Right cardiac atrium (tissue), 5 donors: ENCODE data around the gene ZNF385D. TPM values are rescaled to one million over a fixed set of nuclear protein-coding genes. Genes with fewer than 3 reads are reported as not detected.

Source experiments
- ATAC-seq, 2 donors: fragments of 200-7000 bp; cut with Tn5 transposase; one replicate each; pipeline versions ENCODE4 v1.8.0 to v1.9.1; 2020; ENCODE audit warnings: moderate library complexity in 2 of 2, mild to moderate bottlenecking in 1 of 2
- DNase-seq, 3 donors: peaks; one replicate each; pipeline ENCODE4 v3.0.0-alpha.2; 2020
- H3K27ac ChIP-seq: one replicate; pipeline ENCODE4 v1.5.1; 2013; ENCODE audit warnings: mild to moderate bottlenecking, low read length, control low read depth, moderate library complexity
- H3K27me3 ChIP-seq: one replicate; pipeline ENCODE4 v1.6.1; 2013; ENCODE audit not compliant: control insufficient read depth, insufficient read depth
- H3K4me1 ChIP-seq: one replicate; pipeline ENCODE4 v1.6.1; 2013; ENCODE audit warnings: low read length; ENCODE audit not compliant: control insufficient read depth, insufficient read depth
- H3K4me3 ChIP-seq: one replicate; pipeline ENCODE4 v1.5.1; 2013; ENCODE audit warnings: low read length, control low read depth
- H3K9me3 ChIP-seq: one replicate; pipeline ENCODE4 v1.6.1; 2013; ENCODE audit warnings: low read length; ENCODE audit not compliant: control insufficient read depth
- WGBS: extraction: QIAGEN DNeasy Blood & Tissue Kit; methylation state at CpG from one replicate; pipeline ENCODE4 v1.1.7; 2013; 5-methylcytosine and 5-hydroxymethylcytosine counted together
- intact Hi-C, 4 donors: fragments of 100-400 bp; cut with DNase I; formaldehyde crosslinking; loops; one replicate each; pipeline versions ENCODE4 v1.11.0 to v1.14.0; 2022 to 2023
- polyA plus RNA-seq: library from polyadenylated mRNA; stranded (reverse); fragments of 200-250 nt; gene quantifications from one replicate; pipeline ENCODE4 v1.2.3, GENCODE V29; 2013
- total RNA-seq, 4 donors: library from RNA; stranded (reverse); fragmentation: NEBNext Ultra II Directional; extraction: Animal tissue kit (Norgen Biotek cat#: 25700); gene quantifications; one replicate each; pipeline ENCODE4 v1.2.1, GENCODE V29; 2021
- donor health status: healthy with polysubstance abuse.
- donor health status: DM: no; HTN: yes; CAD: no.
- donor health status: DM: no; HTN: no; CAD: no.
- donor health status: DM: no; HTN: yes; CAD: no; lungs with severe emphysema.
- donor health status: DM: yes; HTN: yes; CAD: no.

ZNF385D gene
- total and polyA plus RNA-seq, 5 donors, result 0.86 to 1.8 (median 1.5) TPM

DNA sequence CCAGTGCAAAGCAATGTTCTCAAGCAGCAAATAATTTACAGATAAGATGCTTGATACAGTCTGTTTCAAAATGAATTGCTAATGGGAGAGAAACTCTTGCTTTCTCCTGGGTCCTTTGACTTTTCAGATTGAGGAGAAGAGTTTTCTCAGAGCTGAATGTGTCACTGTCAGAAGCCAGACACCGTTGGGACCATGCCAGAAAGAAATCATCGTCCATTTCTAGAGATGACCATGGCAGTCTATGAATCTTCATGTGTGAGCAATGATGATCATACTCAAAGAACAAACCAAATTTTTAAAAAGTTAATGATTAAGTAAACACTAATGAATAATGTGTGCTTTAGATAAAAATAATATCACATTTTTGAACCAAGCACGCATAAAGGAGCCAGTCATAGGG lies 77.6 kb downstream of the ZNF385D start:
- no peak overlapping the region for H3K27ac ChIP-seq
- intact Hi-C loops, result no loop called here
- H3K4me1 ChIP-seq, result no peaks in the 10 kb centered on the region
- H3K4me3 ChIP-seq, result no peak overlapping the region
- H3K9me3 ChIP-seq, result no peaks in the 10 kb centered on the region
- no peak for DNase-seq
- 56% methylated on average over 3 of the region's 3 CpGs for WGBS
- no peak for ATAC-seq
- H3K27me3 ChIP-seq, result no peaks in the 10 kb centered on the region

- Histone ChIP-seq H3K4me3 (no peak overlapping the region), H3K4me1 (no peaks in the 10 kb centered on the region), H3K27me3 (no peaks in the 10 kb centered on the region), H3K27ac (no peak overlapping the region), H3K9me3 (no peaks in the 10 kb centered on the region)
- ATAC-seq (no peak), DNase-seq (no peak)
- intact Hi-C loops, result no loop called here
- 69% methylated on average over 1 of the region's 1 CpG for WGBS
These were observed 78.7 kb downstream of the ZNF385D start for GRCh38 chr3:21672303-21672702.

- Histone ChIP-seq H3K4me1 (no peaks in the 10 kb centered on the region), H3K4me3 (no peak overlapping the region), H3K27ac (no peak overlapping the region), H3K9me3 (no peaks in the 10 kb centered on the region), H3K27me3 (no peaks in the 10 kb centered on the region)
- ATAC-seq (no peak), DNase-seq (no peak)
- intact Hi-C loops, result no loop called here
- 95% methylated on average over 5 of the region's 6 CpGs for WGBS
These were observed 80.6 kb downstream of the ZNF385D start for GRCh38 chr3:21670386-21670785.

DNA sequence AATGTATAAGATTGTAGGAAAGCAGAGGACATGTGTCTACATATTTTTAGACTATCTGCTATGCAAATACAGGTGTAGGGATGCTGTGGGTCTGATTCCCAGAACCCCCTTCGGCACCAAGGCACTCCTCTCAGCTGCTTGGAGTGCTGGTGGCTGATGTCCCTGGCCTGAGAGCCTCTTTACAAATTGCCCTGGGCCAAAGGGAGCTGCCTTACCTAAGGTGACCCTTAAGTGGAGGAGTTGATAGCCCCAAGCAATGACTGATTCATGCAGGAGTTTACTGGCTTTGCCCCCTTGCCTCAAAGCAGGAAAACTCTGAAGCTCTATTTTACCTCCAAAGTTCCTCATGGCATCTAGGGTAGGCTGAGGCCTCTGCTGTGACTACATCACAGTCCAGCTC lies 83.0 kb downstream of the ZNF385D start:
- WGBS, result 70% methylated on average over 1 of the region's 1 CpG
- H3K27ac ChIP-seq, result no peak overlapping the region
- H3K4me3 ChIP-seq, result no peak overlapping the region
- no peak for DNase-seq
- no peaks in the 10 kb centered on the region for H3K9me3 ChIP-seq
- no peak for ATAC-seq
- H3K4me1 ChIP-seq, result no peaks in the 10 kb centered on the region
- intact Hi-C loops, result no loop called here
- no peaks in the 10 kb centered on the region for H3K27me3 ChIP-seq

DNA sequence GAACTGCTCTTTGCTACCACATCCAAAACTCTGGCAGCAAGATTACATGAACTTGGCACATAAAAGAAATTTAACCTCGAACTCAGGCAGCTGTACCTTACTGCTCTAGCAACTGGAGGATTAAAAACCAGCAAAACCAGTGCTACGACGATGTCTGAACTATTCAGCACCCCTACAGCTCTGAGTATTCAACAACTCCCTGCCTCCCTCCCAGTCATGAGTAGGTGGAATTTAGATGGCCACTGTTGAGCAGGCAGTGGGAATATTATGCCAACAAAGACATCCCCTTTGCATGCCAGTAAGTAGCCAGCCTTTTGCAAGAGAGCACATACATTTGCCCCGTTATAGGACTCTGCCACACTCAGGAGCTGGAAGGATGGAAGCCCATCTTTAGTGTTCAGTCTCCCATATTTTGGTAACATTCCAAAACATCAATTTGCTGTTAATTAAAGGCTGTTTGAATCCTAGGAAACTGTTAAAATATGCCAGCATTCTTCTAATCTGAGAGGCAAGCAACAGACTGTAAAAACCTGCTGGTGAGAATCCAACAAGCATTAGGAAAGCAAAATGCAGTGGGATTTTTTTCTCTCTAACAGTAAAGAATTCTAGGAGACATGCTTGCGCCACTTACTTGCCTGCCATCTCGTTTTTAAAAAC lies 85.4 kb downstream of the ZNF385D start:
- no peak overlapping the region for H3K4me3 ChIP-seq
- no peak overlapping the region for H3K27ac ChIP-seq
- WGBS, result 59% methylated on average over 6 of the region's 6 CpGs
- no peaks in the 10 kb centered on the region for H3K9me3 ChIP-seq
- H3K4me1 ChIP-seq, result no peaks in the 10 kb centered on the region
- no peak for ATAC-seq
- H3K27me3 ChIP-seq, result no peaks in the 10 kb centered on the region
- intact Hi-C loops, result no loop called here
- DNase-seq, result no peak

GRCh38 chr3:21664996-21665395 lies 86.0 kb downstream of the ZNF385D start:
- no peaks in the 10 kb centered on the region for H3K4me1 ChIP-seq
- 91% methylated on average over 3 of the region's 3 CpGs for WGBS
- no peak for ATAC-seq
- H3K27ac ChIP-seq, result no peak overlapping the region
- no peak overlapping the region for H3K4me3 ChIP-seq
- no peaks in the 10 kb centered on the region for H3K27me3 ChIP-seq
- no peak for DNase-seq
- no peaks in the 10 kb centered on the region for H3K9me3 ChIP-seq
- intact Hi-C loops, result no loop called here

DNA sequence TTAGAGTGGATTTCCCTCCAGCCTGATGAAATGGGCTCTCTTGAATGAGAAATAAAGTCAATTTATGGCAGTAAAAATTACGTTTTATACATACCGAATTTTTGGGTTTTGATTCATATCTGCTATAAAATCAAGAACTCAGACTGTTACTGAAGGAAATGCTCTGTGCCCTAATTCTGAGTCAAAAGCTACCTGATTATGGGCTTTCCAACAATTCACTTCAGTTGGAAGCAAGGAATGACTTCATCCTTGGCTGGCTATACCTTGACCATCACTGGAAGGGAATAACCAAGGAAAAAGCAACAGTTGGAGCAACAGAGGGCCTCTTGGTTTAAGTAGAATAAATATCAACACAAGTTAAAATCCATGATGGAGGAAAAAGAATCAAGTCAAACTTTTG lies 88.6 kb downstream of the ZNF385D start:
- Histone ChIP-seq H3K4me1 (no peaks in the 10 kb centered on the region), H3K4me3 (no peak overlapping the region), H3K9me3 (no peaks in the 10 kb centered on the region), H3K27ac (no peak overlapping the region), H3K27me3 (no peaks in the 10 kb centered on the region)
- ATAC-seq (no peak), DNase-seq (no peak)
- intact Hi-C loops, result no loop called here
- 98% methylated on average over 2 of the region's 2 CpGs for WGBS

DNA sequence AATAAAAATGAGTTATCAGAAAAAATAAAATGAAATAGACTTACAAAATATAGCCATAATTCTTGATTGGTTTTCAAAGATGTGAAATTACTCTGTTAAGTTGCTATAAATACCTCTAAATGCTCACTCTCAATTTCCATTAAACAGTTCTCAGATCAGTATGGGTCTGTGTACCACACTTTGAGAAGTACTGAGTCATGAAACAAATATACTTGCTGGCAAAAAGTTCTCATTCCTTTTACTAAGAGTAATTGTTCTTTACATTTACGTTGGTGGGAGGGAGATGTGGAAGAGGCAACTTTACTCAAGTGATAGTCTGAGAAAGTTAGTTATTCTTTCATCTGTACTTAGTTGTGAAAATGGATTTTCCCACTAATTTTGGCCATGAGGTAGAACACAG lies 96.3 kb downstream of the ZNF385D start:
- ATAC-seq, result no peak

GRCh38 chr3:21654241-21654640 lies 96.8 kb downstream of the ZNF385D start:
- H3K9me3 ChIP-seq, result no peaks in the 10 kb centered on the region
- H3K4me1 ChIP-seq, result no peaks in the 10 kb centered on the region
- DNase-seq, result no peak
- H3K4me3 ChIP-seq, result no peak overlapping the region
- intact Hi-C loops, result no loop called here
- 77% methylated on average over 5 of the region's 5 CpGs for WGBS
- no peak for ATAC-seq
- no peak overlapping the region for H3K27ac ChIP-seq
- no peaks in the 10 kb centered on the region for H3K27me3 ChIP-seq

More for the DNA sequence above, 96.3 kb downstream of the ZNF385D start:
- 63% methylated on average over 1 of the region's 1 CpG for WGBS
- intact Hi-C loops, result no loop called here
- H3K4me3 ChIP-seq, result no peak overlapping the region
- H3K9me3 ChIP-seq, result no peaks in the 10 kb centered on the region
- no peaks in the 10 kb centered on the region for H3K27me3 ChIP-seq
- no peak overlapping the region for H3K27ac ChIP-seq
- no peaks in the 10 kb centered on the region for H3K4me1 ChIP-seq
- no peak for DNase-seq

DNA sequence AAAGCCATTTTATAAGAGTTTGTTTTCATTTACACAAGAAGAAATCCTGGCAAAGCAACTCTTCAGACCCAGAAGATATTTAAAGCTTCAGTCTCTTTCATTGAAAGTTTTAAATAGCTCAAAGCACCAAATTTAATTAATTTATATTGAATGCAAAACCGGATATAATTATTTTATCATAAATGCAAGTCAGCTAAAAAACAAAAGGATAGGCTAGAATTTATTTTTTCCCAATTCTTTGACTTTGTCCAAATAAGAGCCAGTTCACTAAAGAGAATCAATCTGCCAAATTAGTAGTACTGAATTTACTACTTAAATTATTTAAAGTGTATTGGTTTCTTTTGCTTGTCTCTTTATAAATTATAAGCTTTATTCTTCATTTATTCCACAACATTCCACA lies 101.5 kb downstream of the ZNF385D start:
- peaks cover 2% of the 10 kb centered on the region for H3K4me1 ChIP-seq
- no peaks in the 10 kb centered on the region for H3K9me3 ChIP-seq
- 77% methylated on average over 1 of the region's 1 CpG for WGBS
- no peak for ATAC-seq
- no peak for DNase-seq
- no peak overlapping the region for H3K4me3 ChIP-seq
- H3K27ac ChIP-seq, result no peak overlapping the region
- H3K27me3 ChIP-seq, result no peaks in the 10 kb centered on the region
- intact Hi-C loops, result no loop called here

DNA sequence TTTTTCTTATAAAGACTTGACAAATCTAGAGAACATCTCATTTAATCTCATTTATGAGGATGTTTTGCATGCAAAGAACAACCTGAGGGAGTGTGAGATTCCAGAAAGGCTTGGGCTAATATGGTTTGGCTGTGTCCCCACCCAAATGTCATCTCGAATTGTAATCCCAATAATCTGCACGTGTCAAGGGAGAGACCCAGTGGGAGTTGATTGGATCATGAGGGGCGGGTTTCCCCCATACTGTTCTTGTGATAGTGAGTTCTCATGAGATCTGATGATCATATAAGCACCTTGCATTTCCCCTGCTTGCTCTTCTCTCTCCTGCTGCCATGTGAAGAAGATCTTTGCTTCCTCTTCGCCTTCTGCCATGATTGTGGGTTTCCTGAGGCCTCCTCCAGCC lies 103.0 kb downstream of the ZNF385D start:
- intact Hi-C loops, result no loop called here
- WGBS, result 85% methylated on average over 4 of the region's 4 CpGs

More for the DNA sequence above, 103.0 kb downstream of the ZNF385D start:
- DNase-seq (no peak), ATAC-seq (no peak)
- H3K4me1 ChIP-seq, result peaks cover 4% of the 10 kb centered on the region
- no peak overlapping the region for H3K4me3 ChIP-seq
- no peaks in the 10 kb centered on the region for H3K27me3 ChIP-seq
- no peak overlapping the region for H3K27ac ChIP-seq
- H3K9me3 ChIP-seq, result no peaks in the 10 kb centered on the region
